Parathyroid adenoma (tissue), 2 donors: Measurements from ENCODE around the gene TSPAN4.

Source experiments
- H2AFZ ChIP-seq: fragments of 300-600 bp; sonication (generic); one replicate; pipeline ENCODE4 v1.7.0; 2017; ENCODE audit warnings: antibody characterized with exemption, mild to moderate bottlenecking
- H3K27ac ChIP-seq: fragments of 300-600 bp; sonication (generic); one replicate; pipeline ENCODE4 v1.7.0; 2017
- H3K27me3 ChIP-seq: fragments of 300-600 bp; sonication (generic); one replicate; pipeline ENCODE4 v1.7.0; 2017; ENCODE audit warnings: low read length; ENCODE audit not compliant: control insufficient read depth, insufficient read depth
- H3K36me3 ChIP-seq: fragments of 300-600 bp; sonication (generic); one replicate; pipeline ENCODE4 v1.7.0; 2017; ENCODE audit warnings: low read length; ENCODE audit not compliant: control insufficient read depth, insufficient read depth
- H3K4me1 ChIP-seq: fragments of 300-600 bp; sonication (generic); one replicate; pipeline ENCODE4 v1.7.0; 2017; ENCODE audit warnings: control low read depth
- H3K4me2 ChIP-seq: fragments of 300-600 bp; sonication (generic); one replicate; pipeline ENCODE4 v1.7.0; 2017; ENCODE audit warnings: low read length
- H3K4me3 ChIP-seq: fragments of 300-600 bp; sonication (generic); one replicate; pipeline ENCODE4 v1.7.0; 2017; ENCODE audit warnings: low read depth, low read length
- H3K79me2 ChIP-seq: fragments of 300-600 bp; sonication (generic); one replicate; pipeline ENCODE4 v1.7.0; 2017; ENCODE audit warnings: control low read depth
- H3K9ac ChIP-seq: fragments of 300-600 bp; sonication (generic); one replicate; pipeline ENCODE4 v1.7.0; 2017; ENCODE audit warnings: mild to moderate bottlenecking
- H3K9me3 ChIP-seq: fragments of 300-600 bp; sonication (generic); one replicate; pipeline ENCODE4 v1.7.0; 2017; ENCODE audit warnings: low read length; ENCODE audit not compliant: control insufficient read depth
- TF ChIP-seq, protein P1 (sequence below): fragments of 300-600 bp; sonication (generic); IDR thresholded peaks from one replicate; pipeline ENCODE4 v1.7.0; 2017; ENCODE audit warnings: antibody characterized with exemption, mild to moderate bottlenecking
- donor health status: primary hyperparathyroidism.

Gene TSPAN4

DNA sequence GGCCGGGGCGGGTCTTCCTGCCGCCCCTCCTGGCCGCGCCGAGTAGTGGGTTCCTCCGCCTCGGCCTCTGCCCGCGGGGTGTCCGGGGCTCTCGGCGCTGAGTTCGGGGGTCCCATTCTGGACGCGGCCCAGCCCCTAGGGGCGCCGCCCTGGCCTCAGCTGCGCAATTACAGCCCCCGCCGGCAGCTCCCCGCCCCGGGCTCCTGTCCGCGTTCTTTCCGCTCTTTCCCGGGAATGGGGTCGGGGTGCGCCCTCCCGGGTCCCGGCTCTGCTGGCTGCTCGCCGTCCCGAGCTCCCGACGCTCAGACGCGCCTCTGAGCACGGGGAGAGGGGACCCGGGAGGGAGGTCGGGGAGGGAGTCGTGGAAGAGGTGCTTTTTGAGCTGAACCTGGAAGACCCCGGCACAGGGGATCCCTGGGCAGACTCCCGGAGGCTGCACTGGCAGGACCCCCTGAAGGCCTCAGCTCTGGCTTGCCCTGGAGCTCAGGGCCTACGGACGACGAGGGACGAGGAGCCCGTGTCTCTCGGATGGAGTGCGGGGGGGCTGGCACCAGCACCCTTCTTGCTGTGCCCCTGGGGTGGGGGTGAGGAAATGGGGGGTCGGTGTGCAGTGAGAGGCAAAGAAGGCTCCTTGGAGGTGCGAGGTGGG lies 558 bp downstream of the TSPAN4 start:
- Histone ChIP-seq H3K27ac (peak overlapping the region; percentile 61), H3K9ac (no peak overlapping the region)

DNA sequence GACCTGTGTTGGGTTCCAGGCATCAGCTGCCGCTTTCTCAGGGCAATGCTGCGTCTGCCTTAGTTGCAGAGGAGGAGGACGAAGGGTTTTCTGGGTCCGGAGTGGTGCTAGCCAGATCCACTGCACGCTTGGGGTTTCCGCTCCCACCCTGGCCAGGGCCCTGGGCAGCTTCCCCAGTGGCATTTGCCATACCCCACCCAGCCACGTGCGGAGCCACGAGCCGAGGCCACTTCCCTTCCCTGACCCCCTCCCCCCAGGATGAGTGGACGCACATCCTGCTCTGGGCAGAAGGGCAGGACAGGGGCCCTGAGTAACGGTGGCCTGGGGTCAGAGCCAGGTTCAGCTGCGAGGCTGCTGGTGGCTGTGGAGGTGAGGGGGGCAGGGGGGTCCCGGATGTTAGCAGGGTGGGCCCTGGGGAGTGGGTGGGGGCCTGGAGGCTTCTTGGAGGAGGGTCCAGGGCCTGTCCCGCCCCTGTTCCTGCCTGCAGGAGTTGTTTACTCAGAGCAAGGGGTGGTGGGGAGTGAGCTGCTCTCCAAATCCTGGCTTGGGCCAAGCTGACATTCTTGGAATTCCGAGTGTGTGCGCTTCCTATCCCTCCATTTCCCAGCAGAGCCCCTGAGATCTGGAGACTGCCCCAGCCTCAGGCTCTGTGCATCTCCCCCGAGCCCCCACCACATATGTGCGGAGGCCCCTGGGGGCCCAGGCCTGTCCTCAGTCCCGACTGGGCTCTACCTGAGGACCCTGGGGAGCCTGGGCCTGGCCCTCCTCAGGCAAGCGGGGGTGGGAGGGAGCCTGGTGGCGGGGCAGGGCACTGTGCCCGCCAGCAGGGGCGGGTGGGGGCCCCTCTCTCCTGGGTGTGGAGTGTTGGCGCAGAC lies 1.4 kb downstream of the TSPAN4 start:
- Histone ChIP-seq H2AFZ (no peak overlapping the region), H3K4me3 (peak overlapping the region; percentile 68), H3K9ac (no peak overlapping the region), H3K27me3 (no peaks in the 10 kb centered on the region), H3K79me2 (no peaks in the 10 kb centered on the region), H3K27ac (peak overlapping the region; percentile 61), H3K36me3 (no peaks in the 10 kb centered on the region), H3K4me1 (peaks cover 3% of the 10 kb centered on the region), H3K9me3 (no peaks in the 10 kb centered on the region), H3K4me2 (peak overlapping the region; percentile 71)
- TF ChIP-seq, protein P1, sequence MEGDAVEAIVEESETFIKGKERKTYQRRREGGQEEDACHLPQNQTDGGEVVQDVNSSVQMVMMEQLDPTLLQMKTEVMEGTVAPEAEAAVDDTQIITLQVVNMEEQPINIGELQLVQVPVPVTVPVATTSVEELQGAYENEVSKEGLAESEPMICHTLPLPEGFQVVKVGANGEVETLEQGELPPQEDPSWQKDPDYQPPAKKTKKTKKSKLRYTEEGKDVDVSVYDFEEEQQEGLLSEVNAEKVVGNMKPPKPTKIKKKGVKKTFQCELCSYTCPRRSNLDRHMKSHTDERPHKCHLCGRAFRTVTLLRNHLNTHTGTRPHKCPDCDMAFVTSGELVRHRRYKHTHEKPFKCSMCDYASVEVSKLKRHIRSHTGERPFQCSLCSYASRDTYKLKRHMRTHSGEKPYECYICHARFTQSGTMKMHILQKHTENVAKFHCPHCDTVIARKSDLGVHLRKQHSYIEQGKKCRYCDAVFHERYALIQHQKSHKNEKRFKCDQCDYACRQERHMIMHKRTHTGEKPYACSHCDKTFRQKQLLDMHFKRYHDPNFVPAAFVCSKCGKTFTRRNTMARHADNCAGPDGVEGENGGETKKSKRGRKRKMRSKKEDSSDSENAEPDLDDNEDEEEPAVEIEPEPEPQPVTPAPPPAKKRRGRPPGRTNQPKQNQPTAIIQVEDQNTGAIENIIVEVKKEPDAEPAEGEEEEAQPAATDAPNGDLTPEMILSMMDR, result no peak

More for the DNA sequence above, 558 bp downstream of the TSPAN4 start:
- TF ChIP-seq, protein P1, result no peak
- no peaks in the 10 kb centered on the region for H3K79me2 ChIP-seq
- no peaks in the 10 kb centered on the region for H3K9me3 ChIP-seq
- no peaks in the 10 kb centered on the region for H3K36me3 ChIP-seq
- H3K4me1 ChIP-seq, result peaks cover 3% of the 10 kb centered on the region
- peak overlapping the region; percentile 68 for H3K4me3 ChIP-seq
- H2AFZ ChIP-seq, result peak overlapping the region; percentile 62
- H3K4me2 ChIP-seq, result peak overlapping the region; percentile 71
- no peaks in the 10 kb centered on the region for H3K27me3 ChIP-seq

DNA sequence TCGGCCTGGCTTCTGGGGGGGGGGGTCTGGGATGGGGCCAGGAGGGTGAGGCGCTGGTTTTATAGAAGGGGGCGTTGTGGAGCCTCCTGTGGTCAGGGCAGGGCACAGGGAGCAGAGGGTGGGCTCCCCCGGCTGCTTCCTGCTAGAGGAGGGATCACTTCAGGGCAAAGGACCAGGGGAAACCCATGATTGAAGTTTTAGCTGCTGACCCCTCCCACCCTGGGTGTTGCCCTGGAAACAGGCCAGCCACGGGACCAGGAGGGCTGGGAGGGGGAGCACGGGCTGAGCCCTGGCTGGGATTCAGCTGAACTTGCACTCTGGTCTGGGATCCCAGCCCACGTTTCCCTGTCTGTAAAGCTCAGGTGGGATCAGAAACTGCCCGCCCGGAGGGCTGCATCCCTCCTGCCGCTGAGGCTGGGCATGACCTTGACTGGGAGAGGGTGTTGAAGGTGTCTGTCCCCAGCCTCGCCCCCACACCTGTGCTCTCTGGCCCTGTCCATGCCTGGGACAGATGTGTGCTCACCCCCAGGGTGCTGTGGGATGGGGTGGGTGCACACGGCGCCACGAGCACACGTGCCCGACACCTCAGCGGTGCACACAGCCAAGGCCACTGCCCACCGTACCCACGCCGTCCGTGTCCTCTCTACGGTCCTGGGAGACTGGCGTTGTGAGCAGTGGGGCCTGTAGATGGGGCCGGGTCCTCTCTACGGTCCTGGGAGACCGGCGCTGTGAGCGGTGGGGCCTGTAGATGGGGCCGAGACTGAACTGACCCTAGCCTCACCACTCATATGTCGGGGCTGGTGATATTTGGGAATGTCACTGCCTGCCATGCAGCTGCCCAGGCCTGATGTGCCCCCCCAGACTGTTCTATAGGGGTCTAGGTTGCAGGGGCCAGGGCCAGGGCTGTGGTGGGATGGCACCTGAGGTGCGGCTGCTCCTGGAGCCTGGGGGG lies 2.3 kb downstream of the TSPAN4 start:
- Histone ChIP-seq H3K27ac (peak overlapping the region; percentile 61), H3K27me3 (no peaks in the 10 kb centered on the region), H3K79me2 (no peaks in the 10 kb centered on the region), H3K4me1 (peaks cover 3% of the 10 kb centered on the region), H3K36me3 (no peaks in the 10 kb centered on the region), H3K9ac (no peak overlapping the region), H3K4me2 (peak overlapping the region; percentile 71), H3K4me3 (no peak overlapping the region), H2AFZ (no peak overlapping the region), H3K9me3 (no peaks in the 10 kb centered on the region)
- TF ChIP-seq, protein P1, result no peak

DNA sequence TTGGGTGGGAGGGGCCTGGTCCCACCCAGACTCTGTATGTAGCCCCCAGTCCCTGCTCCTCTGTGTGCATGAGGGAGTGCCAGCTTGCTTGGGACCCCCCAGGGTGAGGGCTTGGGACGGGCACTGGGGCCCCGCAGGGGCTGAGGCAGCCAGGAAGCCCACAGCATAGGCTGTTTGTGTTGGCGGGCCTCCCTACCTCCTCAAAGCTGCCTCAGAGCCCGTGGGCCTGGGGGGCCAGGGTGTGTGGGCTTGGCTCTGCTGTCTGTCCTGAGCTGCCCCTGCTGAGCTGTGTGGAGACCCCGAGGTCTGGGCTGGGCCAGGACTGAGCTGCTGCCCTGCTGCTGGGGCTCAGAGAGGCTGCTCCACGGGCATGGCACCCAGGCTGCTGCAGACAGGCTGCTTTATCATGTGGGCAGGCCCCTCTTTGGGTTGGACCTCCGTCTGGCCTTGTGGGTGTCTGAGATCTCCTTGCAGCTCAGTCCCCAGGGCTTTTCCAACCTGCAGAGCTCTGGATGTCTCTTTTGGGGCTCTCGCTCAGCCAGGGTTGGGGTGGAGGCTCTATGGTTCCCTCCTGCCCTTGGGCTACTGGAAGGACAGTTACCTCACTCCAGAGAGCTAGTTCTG lies 3.3 kb downstream of the TSPAN4 start:
- Histone ChIP-seq H3K4me2 (no peak overlapping the region), H3K4me3 (no peak overlapping the region), H3K79me2 (no peaks in the 10 kb centered on the region), H3K36me3 (no peaks in the 10 kb centered on the region), H3K9ac (no peak overlapping the region), H2AFZ (no peak overlapping the region), H3K9me3 (no peaks in the 10 kb centered on the region), H3K27ac (no peak overlapping the region), H3K27me3 (no peaks in the 10 kb centered on the region), H3K4me1 (peaks cover 1% of the 10 kb centered on the region)
- TF ChIP-seq, protein P1, result no peak
